ENCODE data around the gene ZC3H12A.

- TF ChIP-seq CTCF (IDR thresholded peaks at IDR 0.05), result peak; percentile 91 to 95 (median 92)
- no peak for TF ChIP-seq POLR2A (IDR thresholded peaks at IDR 0.05)
- no peak for TF ChIP-seq EP300 (IDR thresholded peaks at IDR 0.05)
Measured at GRCh38 chr1:37486680-37487618, 12.6 kb downstream of the ZC3H12A start.

All from ovary (tissue), 3 donors.